ENCODE data around the gene ACOT13. TPM values are rescaled to one million over a fixed set of nuclear protein-coding genes. Genes with fewer than 3 reads are reported as not detected.
"Not testable (repeated sequence)": the region's sequence is repeated elsewhere in the genome, so short reads cannot be mapped to it uniquely, and the experiment has no call there.

Gene ACOT13
- total RNA-seq, 3 donors from 2014 or later (not counting 1 experiment from before 2014, with no cell fraction given): 3.2 to 4.3 (median 4.2) TPM

- Mint-ChIP-seq H3K4me3 (no peak overlapping the region), H3K9me3 (peaks cover 0 to 4% of the 10 kb centered on the region in 2 donors), H3K4me1 (no peaks in the 10 kb centered on the region), H3K27ac (no peak overlapping the region), H3K36me3 (no peaks in the 10 kb centered on the region), H3K27me3 (ENCODE audit: low read depth in 2 of 2) (peaks cover 20 to 39% of the 10 kb centered on the region in 2 donors)
- Histone ChIP-seq H3K36me3 (ENCODE audit: control insufficient read depth, insufficient read depth, low read length) (no peaks in the 10 kb centered on the region), H3K4me3 (ENCODE audit: low read length) (no peak overlapping the region), H3K9me3 (ENCODE audit: control insufficient read depth, insufficient read depth, low read length) (peaks cover 10% of the 10 kb centered on the region), H3K4me1 (ENCODE audit: control insufficient read depth, insufficient read depth, low read length) (no peaks in the 10 kb centered on the region), H3K27ac (ENCODE audit: low read length) (no peak overlapping the region), H3K27me3 (ENCODE audit: control insufficient read depth, insufficient read depth, low read length) (no peaks in the 10 kb centered on the region)
- no peak for TF ChIP-seq CTCF (IDR thresholded peaks at IDR 0.05)
- ATAC-seq: no peak
- WGBS (ENCODE audit: insufficient coverage): 93% methylated on average over 1 of the region's 1 CpG
- DNase-seq: no peak
- intact Hi-C loops (cut with micrococcal nuclease): no loop called here
Observed at GRCh38 chr6:24734166-24734565, 67.3 kb downstream of the ACOT13 start.

- H3K36me3 ChIP-seq (ENCODE audit: control insufficient read depth, insufficient read depth, low read length); ATAC-seq; H3K4me3 ChIP-seq (ENCODE audit: low read length); H3K4me1 ChIP-seq (ENCODE audit: control insufficient read depth, insufficient read depth, low read length); H3K27ac ChIP-seq (ENCODE audit: low read length); DNase-seq; H3K4me1 Mint-ChIP-seq; intact Hi-C loops (cut with micrococcal nuclease); H3K27me3 ChIP-seq (ENCODE audit: control insufficient read depth, insufficient read depth, low read length); H3K9me3 Mint-ChIP-seq; H3K36me3 Mint-ChIP-seq; H3K4me3 Mint-ChIP-seq; H3K27ac Mint-ChIP-seq: not testable (repeated sequence)
- WGBS (ENCODE audit: insufficient coverage): 99% methylated on average over 4 of the region's 4 CpGs
- peaks cover 20 to 36% of the 10 kb centered on the region in 2 donors for H3K27me3 Mint-ChIP-seq (ENCODE audit: low read depth in 2 of 2)
- H3K9me3 ChIP-seq (ENCODE audit: control insufficient read depth, insufficient read depth, low read length): peaks cover 10% of the 10 kb centered on the region
Observed at GRCh38 chr6:24734710-24735109, 67.8 kb downstream of the ACOT13 start.

- Mint-ChIP-seq H3K4me1 (no peaks in the 10 kb centered on the region), H3K36me3 (no peaks in the 10 kb centered on the region), H3K9me3 (no peaks in the 10 kb centered on the region), H3K4me3 (no peak overlapping the region), H3K27ac (no peak overlapping the region), H3K27me3 (ENCODE audit: low read depth in 2 of 2) (peaks cover 18 to 38% of the 10 kb centered on the region in 2 donors)
- H3K4me3 ChIP-seq (ENCODE audit: low read length): no peak overlapping the region
- intact Hi-C loops (cut with micrococcal nuclease): no loop called here
- no peak for ATAC-seq
- H3K36me3 ChIP-seq (ENCODE audit: control insufficient read depth, insufficient read depth, low read length): no peaks in the 10 kb centered on the region
- 98% methylated on average over 3 of the region's 3 CpGs for WGBS (ENCODE audit: insufficient coverage)
- H3K27me3 ChIP-seq (ENCODE audit: control insufficient read depth, insufficient read depth, low read length): no peaks in the 10 kb centered on the region
- no peak overlapping the region for H3K27ac ChIP-seq (ENCODE audit: low read length)
- H3K9me3 ChIP-seq (ENCODE audit: control insufficient read depth, insufficient read depth, low read length): no peaks in the 10 kb centered on the region
- no peaks in the 10 kb centered on the region for H3K4me1 ChIP-seq (ENCODE audit: control insufficient read depth, insufficient read depth, low read length)
- no peak for DNase-seq
- no peak for TF ChIP-seq CTCF (IDR thresholded peaks at IDR 0.05)
Observed at GRCh38 chr6:24738741-24739140, 71.9 kb downstream of the ACOT13 start.

- Mint-ChIP-seq H3K4me1 (no peaks in the 10 kb centered on the region), H3K9me3 (no peaks in the 10 kb centered on the region), H3K27ac (no peak overlapping the region), H3K4me3 (no peak overlapping the region), H3K27me3 (ENCODE audit: low read depth in 2 of 2) (peaks cover 11 to 18% of the 10 kb centered on the region in 2 donors), H3K36me3 (no peaks in the 10 kb centered on the region)
- no peaks in the 10 kb centered on the region for H3K27me3 ChIP-seq (ENCODE audit: control insufficient read depth, insufficient read depth, low read length)
- no peak for TF ChIP-seq CTCF (IDR thresholded peaks at IDR 0.05)
- H3K36me3 ChIP-seq (ENCODE audit: control insufficient read depth, insufficient read depth, low read length): no peaks in the 10 kb centered on the region
- no peak overlapping the region for H3K4me3 ChIP-seq (ENCODE audit: low read length)
- H3K4me1 ChIP-seq (ENCODE audit: control insufficient read depth, insufficient read depth, low read length): no peaks in the 10 kb centered on the region
- DNase-seq: no peak
- ATAC-seq: no peak
- intact Hi-C loops (cut with micrococcal nuclease): no loop called here
- no peaks in the 10 kb centered on the region for H3K9me3 ChIP-seq (ENCODE audit: control insufficient read depth, insufficient read depth, low read length)
- H3K27ac ChIP-seq (ENCODE audit: low read length): no peak overlapping the region
Observed at GRCh38 chr6:24740861-24741260, 74.0 kb downstream of the ACOT13 start.

Measured in natural killer cell (primary cell).